Heart left ventricle (tissue), 13 donors: ENCODE measurements around the gene CD300LF.

Experiments used
- CTCF ChIP-seq, 12 donors: fragments of 200-600 bp; sonication (generic) in 4 of 12; IDR thresholded peaks; one replicate each; pipeline versions ENCODE4 v1.5.0 to v1.8.0; 2018 to 2022; ENCODE audit warnings: antibody characterized with exemption in 12 of 12, mild to moderate bottlenecking in 5 of 12
- POLR2A ChIP-seq, 2 donors: fragments of 450-650 bp; IDR thresholded peaks; one replicate each; pipeline ENCODE4 v1.6.1; 2017; ENCODE audit warnings: antibody characterized with exemption in 2 of 2, mild to moderate bottlenecking in 2 of 2, moderate library complexity in 2 of 2
- donor health status: ischemic (EF 13 %, LVEDD 7.1; RV severe dilation, severe dysfunction).
- donor health status: DM: no; HTN: yes; CAD: no.
- donor health status: DM: no; HTN: no; CAD: no.
- donor health status: ischemic (EF 25% LVEDD 6.9; RV normal size, moderate dysfunction).
- donor health status: ischemic (EF 25% LVEDD 5.7; RV mildly dilated, moderate dysfunction).
- donor health status: ischemic (EF 35%, LVEDD 5.7; RV mildly dilated, moderate dysfunction).
- donor health status: nonischemic (EF 11% LVEDD 7.7; RV severe dilation, severe dysfunction).
- donor health status: DM: yes; HTN: yes; CAD: no.
- donor health status: PGD.
- donor health status: ischemic (EF 29% LVEDD 5.4; RV normal size, mild dysfunction).
- donor health status: nonischemic (EF 23%, LVEDD 6.1; RV moderate dilation, normal function).

GRCh38 chr17:74731347-74731605 is 18.6 kb upstream of the CD300LF start:
- no peak for TF ChIP-seq CTCF (IDR thresholded peaks at IDR 0.05)
- TF ChIP-seq POLR2A (IDR thresholded peaks at IDR 0.05): no peak
